Esophagus mucosa (tissue), 1 donor: ENCODE results near the gene STOX2. TPM values are rescaled to one million over a fixed set of nuclear protein-coding genes. Genes with fewer than 3 reads are reported as not detected.
"Not testable (repeated sequence)": the region's sequence is repeated elsewhere in the genome, so short reads cannot be mapped to it uniquely, and the experiment has no call there.

ENCODE experiments used
- ATAC-seq: fragments of 200-7000 bp; cut with Tn5 transposase; one replicate; pipeline ENCODE4 v1.9.1; 2020
- total RNA-seq: library from RNA; stranded (reverse); gene quantifications from one replicate; pipeline ENCODE4 v1.2.4, GENCODE V29; 2023
- donor health status: DM: yes; HTN: yes; CAD: no.

STOX2 gene
- total RNA-seq, 1 donor from 2014 or later = 12.0 TPM

GRCh38 chr4:183936574-183937345 lies 31.7 kb downstream of the STOX2 start:
- ATAC-seq = peak; percentile 77

GRCh38 chr4:183940864-183941263 lies 35.8 kb downstream of the STOX2 start:
- ATAC-seq = no peak

GRCh38 chr4:183941964-183942363 lies 36.9 kb downstream of the STOX2 start:
- ATAC-seq = no peak

- ATAC-seq = no peak
Observed at GRCh38 chr4:183945741-183946140, 40.6 kb downstream of the STOX2 start.

- no peak for ATAC-seq
Observed at GRCh38 chr4:183950536-183950935, 45.4 kb downstream of the STOX2 start.

- not testable (repeated sequence) for ATAC-seq
Observed at GRCh38 chr4:183952652-183953051, 47.5 kb downstream of the STOX2 start.

- no peak for ATAC-seq
Observed at GRCh38 chr4:183959319-183960045, 54.4 kb downstream of the STOX2 start.

GRCh38 chr4:183960046-183960420 lies 54.9 kb downstream of the STOX2 start:
- ATAC-seq = peak; percentile 94

GRCh38 chr4:183960962-183961541 lies 55.9 kb downstream of the STOX2 start:
- no peak for ATAC-seq

GRCh38 chr4:183961795-183962194 lies 56.7 kb downstream of the STOX2 start:
- no peak for ATAC-seq

GRCh38 chr4:183962419-183962818 lies 57.3 kb downstream of the STOX2 start:
- ATAC-seq = no peak

- no peak for ATAC-seq
Observed at GRCh38 chr4:183966371-183966770, 61.3 kb downstream of the STOX2 start.

GRCh38 chr4:183967266-183967665 lies 62.2 kb downstream of the STOX2 start:
- no peak for ATAC-seq

GRCh38 chr4:183968502-183968901 lies 63.4 kb downstream of the STOX2 start:
- no peak for ATAC-seq

- no peak for ATAC-seq
Observed at GRCh38 chr4:183968931-183969330, 63.8 kb downstream of the STOX2 start.

GRCh38 chr4:183969596-183969995 lies 64.5 kb downstream of the STOX2 start:
- no peak for ATAC-seq

GRCh38 chr4:183971929-183972490 lies 66.9 kb downstream of the STOX2 start:
- ATAC-seq = no peak

- no peak for ATAC-seq
Observed at GRCh38 chr4:183977707-183978106, 72.6 kb downstream of the STOX2 start.

GRCh38 chr4:183984566-183984965 lies 79.5 kb downstream of the STOX2 start:
- ATAC-seq = no peak

- ATAC-seq = no peak
Observed at GRCh38 chr4:183985786-183986185, 80.7 kb downstream of the STOX2 start.

- ATAC-seq = no peak
Observed at GRCh38 chr4:183986291-183986970, 81.3 kb downstream of the STOX2 start.
